Measurements from ENCODE around the gene CTSW.

CTSW gene

GRCh38 chr11:65919573-65920371 lies 40.1 kb downstream of the CTSW start:
- no peak for DNase-seq (ENCODE audit: low read depth, low spot score)

GRCh38 chr11:65920372-65920802 lies 40.8 kb downstream of the CTSW start:
- DNase-seq (ENCODE audit: low read depth, low spot score): no peak
- H3K27ac ChIP-seq: peak overlapping the region; percentile 99

More at GRCh38 chr11:65919573-65920371, 40.1 kb downstream of the CTSW start:
- peak overlapping the region; percentile 99 for H3K27ac ChIP-seq

GRCh38 chr11:65921033-65921555 lies 41.5 kb downstream of the CTSW start:
- DNase-seq (ENCODE audit: low read depth, low spot score): no peak
- peak overlapping the region; percentile 99 for H3K27ac ChIP-seq

- no peak for DNase-seq (ENCODE audit: low read depth, low spot score)
- H3K27ac ChIP-seq: no peak overlapping the region
Measured at GRCh38 chr11:65921876-65922275, 42.2 kb downstream of the CTSW start.

- DNase-seq (ENCODE audit: low read depth, low spot score): no peak
- H3K27ac ChIP-seq: no peak overlapping the region
Measured at GRCh38 chr11:65922565-65922964, 42.9 kb downstream of the CTSW start.

- no peak for DNase-seq (ENCODE audit: low read depth, low spot score)
- no peak overlapping the region for H3K27ac ChIP-seq
Measured at GRCh38 chr11:65925397-65925796, 45.8 kb downstream of the CTSW start.

GRCh38 chr11:65927904-65928397 lies 48.3 kb downstream of the CTSW start:
- no peak for DNase-seq (ENCODE audit: low read depth, low spot score)
- no peak overlapping the region for H3K27ac ChIP-seq

GRCh38 chr11:65928667-65929066 lies 49.0 kb downstream of the CTSW start:
- DNase-seq (ENCODE audit: low read depth, low spot score): no peak
- H3K27ac ChIP-seq: no peak overlapping the region

- DNase-seq (ENCODE audit: low read depth, low spot score): no peak
Measured at GRCh38 chr11:65931773-65932557, 52.3 kb downstream of the CTSW start.

GRCh38 chr11:65932558-65932919 lies 52.9 kb downstream of the CTSW start:
- H3K27ac ChIP-seq: no peak overlapping the region
- no peak for DNase-seq (ENCODE audit: low read depth, low spot score)

More at GRCh38 chr11:65931773-65932557, 52.3 kb downstream of the CTSW start:
- H3K27ac ChIP-seq: no peak overlapping the region
